ENCODE measurements around the gene SULT2B1.

Gene SULT2B1

DNA sequence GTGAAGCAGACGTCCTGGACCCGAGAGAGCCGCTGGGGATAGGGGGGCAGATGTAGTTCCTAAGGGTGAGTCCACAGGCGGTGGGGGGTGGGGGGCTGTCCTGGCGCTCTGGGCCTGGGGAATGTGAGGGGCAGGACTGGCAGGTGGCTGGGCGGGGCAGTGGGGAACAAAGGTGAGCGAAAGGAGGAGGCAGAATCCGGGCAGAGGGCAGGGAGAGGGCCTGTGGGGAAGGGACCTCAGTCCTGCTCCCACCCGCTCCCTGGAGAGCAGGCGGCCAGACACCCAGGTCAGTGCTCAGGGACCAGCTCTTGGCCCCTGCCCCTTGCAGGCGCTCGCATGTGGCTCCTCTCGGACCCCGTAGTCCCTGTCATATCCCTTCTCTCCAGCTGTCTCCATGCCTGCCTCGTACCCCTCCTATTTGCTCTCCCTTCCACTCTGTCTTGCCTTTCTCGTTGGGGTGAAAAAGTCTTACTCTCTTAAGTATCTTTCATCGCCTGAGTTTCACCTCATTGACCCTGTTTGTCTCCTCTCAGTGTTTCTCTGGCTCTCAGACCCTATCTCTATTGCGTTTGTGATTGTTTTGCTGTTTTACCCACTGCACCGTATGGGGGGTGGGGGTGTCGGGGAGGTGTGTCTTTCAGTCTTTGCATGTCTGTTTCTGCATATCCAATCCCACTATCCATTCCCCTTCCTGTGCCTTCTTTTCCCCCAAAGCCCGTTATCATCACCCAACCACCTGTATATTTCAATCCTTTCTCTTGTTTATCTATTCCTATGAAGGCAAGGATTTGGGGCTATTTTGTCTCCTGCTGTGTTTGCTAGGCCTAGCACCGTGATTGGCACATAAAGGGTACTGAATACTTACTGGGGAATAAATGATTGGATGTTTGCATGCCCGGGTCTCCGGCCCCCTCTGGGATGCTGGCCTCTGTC is 73.1 kb downstream of the SULT2B1 start:
- Histone ChIP-seq H3K36me3 (ENCODE audit: control insufficient read depth, insufficient read depth, low read length) (peaks cover 22% of the 10 kb centered on the region), H3K9ac (ENCODE audit: low read depth, low read length) (0 out of 2 replicates have a peak overlapping the region, but pooled peaks have one; percentile 62), H3K9me3 (ENCODE audit: control insufficient read depth, insufficient read depth, low read length) (no peaks in the 10 kb centered on the region), H3K27ac (ENCODE audit: low read depth, low read length) (peak overlapping the region; percentile 85), H3K4me3 (ENCODE audit: low read depth, low read length) (peak overlapping the region; percentile 80), H3K27me3 (ENCODE audit: control insufficient read depth, insufficient read depth, low read length) (no peaks in the 10 kb centered on the region), H3K4me1 (ENCODE audit: control insufficient read depth, insufficient read depth, low read length) (peaks cover 18% of the 10 kb centered on the region)

DNA sequence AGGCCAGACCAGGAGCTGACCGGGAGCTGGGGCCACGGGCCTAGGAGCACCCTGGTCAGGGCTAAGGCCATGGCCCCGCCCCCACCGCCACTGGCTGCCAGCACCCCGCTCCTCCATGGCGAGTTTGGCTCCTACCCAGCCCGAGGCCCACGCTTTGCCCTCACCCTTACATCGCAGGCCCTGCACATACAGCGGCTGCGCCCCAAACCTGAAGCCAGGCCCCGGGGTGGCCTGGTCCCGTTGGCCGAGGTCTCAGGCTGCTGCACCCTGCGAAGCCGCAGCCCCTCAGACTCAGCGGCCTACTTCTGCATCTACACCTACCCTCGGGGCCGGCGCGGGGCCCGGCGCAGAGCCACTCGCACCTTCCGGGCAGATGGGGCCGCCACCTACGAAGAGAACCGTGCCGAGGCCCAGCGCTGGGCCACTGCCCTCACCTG is 73.9 kb downstream of the SULT2B1 start:
- Histone ChIP-seq H3K27ac (ENCODE audit: low read depth, low read length) (no peak overlapping the region), H3K4me3 (ENCODE audit: low read depth, low read length) (no peak overlapping the region), H3K36me3 (ENCODE audit: control insufficient read depth, insufficient read depth, low read length) (peaks cover 22% of the 10 kb centered on the region), H3K9ac (ENCODE audit: low read depth, low read length) (no peak overlapping the region), H3K4me1 (ENCODE audit: control insufficient read depth, insufficient read depth, low read length) (peaks cover 24% of the 10 kb centered on the region), H3K9me3 (ENCODE audit: control insufficient read depth, insufficient read depth, low read length) (no peaks in the 10 kb centered on the region), H3K27me3 (ENCODE audit: control insufficient read depth, insufficient read depth, low read length) (no peaks in the 10 kb centered on the region)

DNA sequence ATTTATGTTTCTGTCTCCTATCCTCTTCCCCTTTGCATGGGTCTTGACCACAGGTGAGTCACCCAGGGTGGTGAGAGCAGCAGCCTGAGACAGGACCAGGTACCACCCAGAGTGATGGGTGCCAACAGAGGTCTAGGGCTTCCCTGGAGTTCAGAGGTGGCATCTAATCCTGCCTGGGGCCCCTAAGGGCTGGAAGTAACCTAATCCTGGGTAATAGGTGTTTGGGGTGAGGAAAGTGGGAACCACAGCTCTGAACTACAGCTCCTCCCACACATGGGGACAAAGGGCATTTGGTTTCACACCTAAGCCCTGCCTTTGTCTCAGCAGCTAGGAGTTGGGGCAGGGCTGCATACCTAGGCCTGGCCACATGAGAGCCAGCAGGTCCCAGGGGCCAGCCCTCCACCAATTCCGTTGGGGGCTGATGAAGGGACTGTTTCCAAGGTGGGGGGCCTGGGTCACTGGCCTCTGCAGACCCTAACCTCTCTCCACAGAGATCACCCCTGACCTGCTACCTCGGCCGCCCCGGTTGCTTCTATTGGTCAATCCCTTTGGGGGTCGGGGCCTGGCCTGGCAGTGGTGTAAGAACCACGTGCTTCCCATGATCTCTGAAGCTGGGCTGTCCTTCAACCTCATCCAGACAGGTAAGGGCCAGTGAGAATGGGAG is 75.4 kb downstream of the SULT2B1 start:
- Histone ChIP-seq H3K36me3 (ENCODE audit: control insufficient read depth, insufficient read depth, low read length) (peaks cover 17% of the 10 kb centered on the region; the same call in 1 of the 2 replicates), H3K27me3 (ENCODE audit: control insufficient read depth, insufficient read depth, low read length) (no peaks in the 10 kb centered on the region), H3K27ac (ENCODE audit: low read depth, low read length) (peak overlapping the region; percentile 66), H3K9me3 (ENCODE audit: control insufficient read depth, insufficient read depth, low read length) (no peaks in the 10 kb centered on the region), H3K4me1 (ENCODE audit: control insufficient read depth, insufficient read depth, low read length) (peaks cover 30% of the 10 kb centered on the region), H3K9ac (ENCODE audit: low read depth, low read length) (no peak overlapping the region), H3K4me3 (ENCODE audit: low read depth, low read length) (no peak overlapping the region)

DNA sequence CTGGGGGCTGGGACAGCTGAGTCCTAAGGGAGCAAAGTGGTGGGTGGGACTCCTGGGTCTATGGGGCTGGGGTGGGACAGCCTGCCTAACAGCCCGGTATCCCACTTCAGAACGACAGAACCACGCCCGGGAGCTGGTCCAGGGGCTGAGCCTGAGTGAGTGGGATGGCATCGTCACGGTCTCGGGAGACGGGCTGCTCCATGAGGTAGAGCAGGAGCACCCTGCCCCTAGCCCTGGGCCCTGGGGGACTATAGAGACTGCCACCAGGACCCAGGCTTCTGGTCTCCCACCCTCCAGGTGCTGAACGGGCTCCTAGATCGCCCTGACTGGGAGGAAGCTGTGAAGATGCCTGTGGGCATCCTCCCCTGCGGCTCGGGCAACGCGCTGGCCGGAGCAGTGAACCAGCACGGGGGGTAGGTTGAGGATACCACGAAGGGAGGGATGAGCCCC is 75.9 kb downstream of the SULT2B1 start:
- Histone ChIP-seq H3K36me3 (ENCODE audit: control insufficient read depth, insufficient read depth, low read length) (peaks cover 17% of the 10 kb centered on the region; the same call in 1 of the 2 replicates), H3K9me3 (ENCODE audit: control insufficient read depth, insufficient read depth, low read length) (no peaks in the 10 kb centered on the region), H3K9ac (ENCODE audit: low read depth, low read length) (no peak overlapping the region), H3K27me3 (ENCODE audit: control insufficient read depth, insufficient read depth, low read length) (no peaks in the 10 kb centered on the region), H3K4me3 (ENCODE audit: low read depth, low read length) (no peak overlapping the region), H3K4me1 (ENCODE audit: control insufficient read depth, insufficient read depth, low read length) (peaks cover 30% of the 10 kb centered on the region), H3K27ac (ENCODE audit: low read depth, low read length) (peak overlapping the region; percentile 66)

DNA sequence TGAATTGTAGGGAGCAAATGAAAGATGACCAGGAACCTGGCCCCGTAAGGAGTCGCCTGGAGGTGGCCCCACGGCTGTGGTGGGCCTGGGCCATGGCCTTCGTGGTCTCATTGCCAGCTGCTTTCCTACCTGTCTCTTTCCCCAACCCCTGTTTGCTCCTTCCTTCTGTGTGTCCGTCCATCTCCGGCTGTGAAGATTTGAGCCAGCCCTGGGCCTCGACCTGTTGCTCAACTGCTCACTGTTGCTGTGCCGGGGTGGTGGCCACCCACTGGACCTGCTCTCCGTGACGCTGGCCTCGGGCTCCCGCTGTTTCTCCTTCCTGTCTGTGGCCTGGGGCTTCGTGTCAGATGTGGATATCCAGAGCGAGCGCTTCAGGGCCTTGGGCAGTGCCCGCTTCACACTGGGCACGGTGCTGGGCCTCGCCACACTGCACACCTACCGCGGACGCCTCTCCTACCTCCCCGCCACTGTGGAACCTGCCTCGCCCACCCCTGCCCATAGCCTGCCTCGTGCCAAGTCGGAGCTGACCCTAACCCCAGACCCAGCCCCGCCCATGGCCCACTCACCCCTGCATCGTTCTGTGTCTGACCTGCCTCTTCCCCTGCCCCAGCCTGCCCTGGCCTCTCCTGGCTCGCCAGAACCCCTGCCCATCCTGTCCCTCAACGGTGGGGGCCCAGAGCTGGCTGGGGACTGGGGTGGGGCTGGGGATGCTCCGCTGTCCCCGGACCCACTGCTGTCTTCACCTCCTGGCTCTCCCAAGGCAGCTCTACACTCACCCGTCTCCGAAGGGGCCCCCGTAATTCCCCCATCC is 76.7 kb downstream of the SULT2B1 start:
- H3K9ac ChIP-seq (ENCODE audit: low read depth, low read length), result no peak overlapping the region
- H3K27me3 ChIP-seq (ENCODE audit: control insufficient read depth, insufficient read depth, low read length), result no peaks in the 10 kb centered on the region
- H3K9me3 ChIP-seq (ENCODE audit: control insufficient read depth, insufficient read depth, low read length), result no peaks in the 10 kb centered on the region
- H3K4me1 ChIP-seq (ENCODE audit: control insufficient read depth, insufficient read depth, low read length), result peaks cover 24% of the 10 kb centered on the region
- H3K36me3 ChIP-seq (ENCODE audit: control insufficient read depth, insufficient read depth, low read length), result peaks cover 20% of the 10 kb centered on the region
- H3K4me3 ChIP-seq (ENCODE audit: low read depth, low read length), result no peak overlapping the region
- H3K27ac ChIP-seq (ENCODE audit: low read depth, low read length), result no peak overlapping the region

DNA sequence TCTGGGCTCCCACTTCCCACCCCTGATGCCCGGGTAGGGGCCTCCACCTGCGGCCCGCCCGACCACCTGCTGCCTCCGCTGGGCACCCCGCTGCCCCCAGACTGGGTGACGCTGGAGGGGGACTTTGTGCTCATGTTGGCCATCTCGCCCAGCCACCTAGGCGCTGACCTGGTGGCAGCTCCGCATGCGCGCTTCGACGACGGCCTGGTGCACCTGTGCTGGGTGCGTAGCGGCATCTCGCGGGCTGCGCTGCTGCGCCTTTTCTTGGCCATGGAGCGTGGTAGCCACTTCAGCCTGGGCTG is 77.3 kb downstream of the SULT2B1 start:
- Histone ChIP-seq H3K4me3 (ENCODE audit: low read depth, low read length) (peak overlapping the region; percentile 16; the same call in 1 of the 2 replicates), H3K9me3 (ENCODE audit: control insufficient read depth, insufficient read depth, low read length) (no peaks in the 10 kb centered on the region), H3K9ac (ENCODE audit: low read depth, low read length) (no peak overlapping the region), H3K27ac (ENCODE audit: low read depth, low read length) (peak overlapping the region; percentile 92), H3K36me3 (ENCODE audit: control insufficient read depth, insufficient read depth, low read length) (peaks cover 20% of the 10 kb centered on the region), H3K27me3 (ENCODE audit: control insufficient read depth, insufficient read depth, low read length) (no peaks in the 10 kb centered on the region), H3K4me1 (ENCODE audit: control insufficient read depth, insufficient read depth, low read length) (peaks cover 28% of the 10 kb centered on the region)

DNA sequence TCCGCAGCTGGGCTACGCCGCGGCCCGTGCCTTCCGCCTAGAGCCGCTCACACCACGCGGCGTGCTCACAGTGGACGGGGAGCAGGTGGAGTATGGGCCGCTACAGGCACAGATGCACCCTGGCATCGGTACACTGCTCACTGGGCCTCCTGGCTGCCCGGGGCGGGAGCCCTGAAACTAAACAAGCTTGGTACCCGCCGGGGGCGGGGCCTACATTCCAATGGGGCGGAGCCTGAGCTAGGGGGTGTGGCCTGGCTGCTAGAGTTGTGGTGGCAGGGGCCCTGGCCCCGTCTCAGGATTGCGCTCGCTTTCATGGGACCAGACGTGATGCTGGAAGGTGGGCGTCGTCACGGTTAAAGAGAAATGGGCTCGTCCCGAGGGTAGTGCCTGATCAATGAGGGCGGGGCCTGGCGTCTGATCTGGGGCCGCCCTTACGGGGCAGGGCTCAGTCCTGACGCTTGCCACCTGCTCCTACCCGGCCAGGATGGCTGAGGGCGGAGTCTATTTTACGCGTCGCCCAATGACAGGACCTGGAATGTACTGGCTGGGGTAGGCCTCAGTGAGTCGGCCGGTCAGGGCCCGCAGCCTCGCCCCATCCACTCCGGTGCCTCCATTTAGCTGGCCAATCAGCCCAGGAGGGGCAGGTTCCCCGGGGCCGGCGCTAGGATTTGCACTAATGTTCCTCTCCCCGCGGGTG is 77.8 kb downstream of the SULT2B1 start:
- Histone ChIP-seq H3K27ac (ENCODE audit: low read depth, low read length) (peak overlapping the region; percentile 92), H3K36me3 (ENCODE audit: control insufficient read depth, insufficient read depth, low read length) (peaks cover 20% of the 10 kb centered on the region), H3K27me3 (ENCODE audit: control insufficient read depth, insufficient read depth, low read length) (no peaks in the 10 kb centered on the region), H3K9me3 (ENCODE audit: control insufficient read depth, insufficient read depth, low read length) (no peaks in the 10 kb centered on the region), H3K4me1 (ENCODE audit: control insufficient read depth, insufficient read depth, low read length) (peaks cover 31% of the 10 kb centered on the region), H3K4me3 (ENCODE audit: low read depth, low read length) (peak overlapping the region; percentile 54; the same call in 1 of the 2 replicates), H3K9ac (ENCODE audit: low read depth, low read length) (no peak overlapping the region)

DNA sequence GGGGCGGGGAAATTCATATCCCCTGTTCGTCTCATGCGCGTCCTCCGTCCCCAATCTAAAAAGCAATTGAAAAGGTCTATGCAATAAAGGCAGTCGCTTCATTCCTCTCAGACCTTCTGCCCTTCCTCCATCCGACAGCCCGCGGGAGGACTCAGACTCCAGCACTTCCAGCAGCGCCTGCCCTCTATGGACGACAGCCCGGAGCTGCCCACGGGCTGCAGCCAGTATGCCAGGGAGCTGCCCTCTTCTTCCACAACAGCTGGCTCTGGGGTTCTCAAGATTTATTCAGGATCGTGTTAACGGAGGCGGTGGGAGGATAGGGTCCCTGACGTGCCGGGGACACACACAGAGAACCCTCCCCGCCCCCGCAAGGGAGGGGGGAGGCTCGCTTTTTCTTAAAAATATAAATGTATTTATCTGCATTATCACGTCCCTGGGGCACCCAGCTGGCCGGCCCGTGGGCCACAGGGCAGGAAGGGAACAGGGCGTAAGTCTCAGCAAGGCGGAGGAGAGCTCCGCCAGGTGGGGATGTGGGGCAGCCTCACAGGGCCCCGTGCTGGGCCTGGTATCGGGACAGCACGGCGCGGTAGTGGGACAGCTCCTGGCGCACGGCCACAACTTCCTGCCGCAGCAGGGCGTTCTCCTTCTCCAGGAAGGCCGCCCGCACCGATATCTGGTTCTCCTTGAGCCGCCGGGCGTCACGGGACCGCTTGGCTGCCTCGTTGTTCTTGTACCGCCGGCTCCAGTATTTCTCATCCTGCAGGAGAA is 78.5 kb downstream of the SULT2B1 start:
- Histone ChIP-seq H3K4me3 (ENCODE audit: low read depth, low read length) (peak overlapping the region; percentile 54), H3K9ac (ENCODE audit: low read depth, low read length) (peak overlapping the region; percentile 36; the same call in 1 of the 2 replicates), H3K4me1 (ENCODE audit: control insufficient read depth, insufficient read depth, low read length) (peaks cover 29% of the 10 kb centered on the region), H3K36me3 (ENCODE audit: control insufficient read depth, insufficient read depth, low read length) (peaks cover 20% of the 10 kb centered on the region), H3K27me3 (ENCODE audit: control insufficient read depth, insufficient read depth, low read length) (no peaks in the 10 kb centered on the region), H3K9me3 (ENCODE audit: control insufficient read depth, insufficient read depth, low read length) (no peaks in the 10 kb centered on the region), H3K27ac (ENCODE audit: low read depth, low read length) (peak overlapping the region; percentile 92)

DNA sequence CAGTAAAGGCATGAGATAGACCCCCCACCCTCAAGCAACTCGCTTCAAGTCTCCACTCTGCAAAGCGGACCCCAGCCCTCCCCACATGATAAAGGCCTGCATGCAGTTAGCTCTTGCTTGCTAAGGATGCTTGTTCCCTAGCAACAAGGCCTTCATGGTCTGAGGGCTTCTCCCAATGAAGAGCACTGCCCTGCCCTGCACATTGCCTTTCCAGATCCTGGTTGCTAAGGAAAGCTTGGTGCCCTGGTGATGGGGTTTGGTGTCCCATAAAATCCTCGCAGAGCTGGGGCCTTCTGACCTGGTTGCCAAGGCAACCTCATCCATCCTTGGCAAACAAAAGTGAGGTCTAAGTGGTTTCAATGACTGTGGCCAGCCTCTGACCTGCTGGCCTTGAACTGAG is 79.3 kb downstream of the SULT2B1 start:
- H3K27me3 ChIP-seq (ENCODE audit: control insufficient read depth, insufficient read depth, low read length), result peaks cover 5% of the 10 kb centered on the region; the same call in 1 of the 2 replicates

More for the DNA sequence above, 79.3 kb downstream of the SULT2B1 start:
- Histone ChIP-seq H3K9me3 (ENCODE audit: control insufficient read depth, insufficient read depth, low read length) (no peaks in the 10 kb centered on the region), H3K4me1 (ENCODE audit: control insufficient read depth, insufficient read depth, low read length) (peaks cover 28% of the 10 kb centered on the region), H3K4me3 (ENCODE audit: low read depth, low read length) (peak overlapping the region; percentile 54; the same call in 1 of the 2 replicates), H3K36me3 (ENCODE audit: control insufficient read depth, insufficient read depth, low read length) (peaks cover 14% of the 10 kb centered on the region), H3K9ac (ENCODE audit: low read depth, low read length) (peak overlapping the region; percentile 36; the same call in 1 of the 2 replicates), H3K27ac (ENCODE audit: low read depth, low read length) (peak overlapping the region; percentile 92)

Data from HUES48 (cell line).